Natural killer cell treated with Interleukin-12 subunit alpha and Interleukin-12 subunit beta and Interleukin-15 and Interleukin-18, amount 100 ng/mL, for 72 hours (primary cell): ENCODE data around the gene C1QA. TPM values are rescaled to one million over a fixed set of nuclear protein-coding genes. Genes with fewer than 3 reads are reported as not detected.
"Not testable (repeated sequence)": the region's sequence is repeated elsewhere in the genome, so short reads cannot be mapped to it uniquely, and the experiment has no call there.

ENCODE experiments used
- ATAC-seq, 2 donors: fragments of 150-1000 bp; cut with Tn5 transposase in 1 of 2; sonication (Bioruptor Pico), chemical (Tn5 transposase) in 1 of 2; 2 replicates each; pipeline ENCODE4 v1.10.0; 2021
- DNase-seq: peaks from one replicate; pipeline ENCODE4 v3.0.0; 2022; ENCODE audit warnings: low spot score
- H3K27ac Mint-ChIP-seq, 2 donors: 1 replicate in 1 of 2; 2 replicates in 1 of 2; pipeline ENCODE4 v1.8.0; 2022; ENCODE audit warnings: mixed read lengths in 2 of 2, mild to moderate bottlenecking in 1 of 2, moderate library complexity in 1 of 2
- H3K27me3 Mint-ChIP-seq, 2 donors: 1 replicate in 1 of 2; 2 replicates in 1 of 2; pipeline ENCODE4 v1.8.0; 2022; ENCODE audit warnings: mixed read lengths in 2 of 2
- H3K36me3 Mint-ChIP-seq: one replicate; pipeline ENCODE4 v1.8.0; 2022; ENCODE audit warnings: mixed read lengths
- H3K4me1 Mint-ChIP-seq, 2 donors: 1 replicate in 1 of 2; 2 replicates in 1 of 2; pipeline ENCODE4 v1.8.0; 2022; ENCODE audit warnings: low read depth in 2 of 2, mixed read lengths in 2 of 2, mild to moderate bottlenecking in 1 of 2
- H3K4me3 Mint-ChIP-seq: one replicate; pipeline ENCODE4 v1.8.0; 2022; ENCODE audit warnings: mixed read lengths
- H3K9me3 Mint-ChIP-seq: 2 replicates; pipeline ENCODE4 v1.8.0; 2022; ENCODE audit warnings: mixed read lengths
- total RNA-seq, 2 donors: library from RNA; stranded (reverse); gene quantifications; one replicate each; pipeline ENCODE4 v1.2.3, GENCODE V29; 2022

C1QA gene
- total RNA-seq, 2 donors from 2014 or later: not detected

DNA sequence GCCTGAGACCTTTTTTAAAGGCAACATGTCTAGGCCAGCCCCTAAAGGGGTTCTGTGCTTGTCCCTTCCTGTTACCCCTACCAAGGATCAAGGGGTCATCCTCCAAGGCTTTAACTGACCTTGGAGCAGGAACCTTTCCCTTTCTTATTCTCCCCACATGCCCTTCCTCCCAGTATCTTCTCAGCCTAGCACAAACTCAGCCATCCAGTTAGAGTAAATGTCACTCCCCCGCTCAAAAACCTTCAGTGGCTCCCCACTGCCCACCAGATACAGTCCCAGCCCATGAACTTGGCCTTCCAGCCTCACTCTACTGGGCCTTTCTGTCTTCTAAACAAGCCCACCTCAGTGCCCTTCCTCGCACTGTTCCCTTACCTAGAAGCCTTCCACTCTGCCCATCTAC, 25.5 kb downstream of the C1QA start:
- Mint-ChIP-seq H3K9me3 (no peaks in the 10 kb centered on the region), H3K27me3 (peaks cover 12 to 32% of the 10 kb centered on the region in 2 donors), H3K4me1 (no peaks in the 10 kb centered on the region), H3K4me3 (no peak overlapping the region), H3K27ac (no peak overlapping the region), H3K36me3 (no peaks in the 10 kb centered on the region)
- DNase-seq: no peak
- no peak for ATAC-seq

DNA sequence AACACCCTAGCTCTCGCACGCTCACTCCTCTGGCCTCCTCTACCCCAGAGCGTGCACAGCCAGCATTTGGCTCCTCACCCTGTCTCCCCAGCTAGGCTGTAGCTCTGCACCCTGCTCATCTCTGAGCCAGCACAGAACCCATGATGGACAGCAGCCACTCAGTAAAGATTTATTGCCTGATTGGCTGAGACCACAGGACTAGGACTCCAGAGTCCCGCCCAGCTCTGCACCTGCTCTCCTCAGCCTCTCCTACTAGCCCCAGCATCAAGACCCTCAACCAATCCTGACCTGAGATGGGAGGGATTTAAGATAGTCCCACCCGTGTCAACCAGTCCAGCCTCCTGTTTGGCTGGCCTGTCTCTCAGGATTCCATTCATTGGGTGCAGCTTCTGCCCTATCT, 25.9 kb downstream of the C1QA start:
- H3K4me1 Mint-ChIP-seq: no peaks in the 10 kb centered on the region
- no peak overlapping the region for H3K4me3 Mint-ChIP-seq
- no peaks in the 10 kb centered on the region for H3K36me3 Mint-ChIP-seq
- peak; percentile 34 to 46 for ATAC-seq
- peaks cover 11 to 32% of the 10 kb centered on the region in 2 donors for H3K27me3 Mint-ChIP-seq
- DNase-seq: no peak
- H3K9me3 Mint-ChIP-seq: no peaks in the 10 kb centered on the region
- no peak overlapping the region for H3K27ac Mint-ChIP-seq

DNA sequence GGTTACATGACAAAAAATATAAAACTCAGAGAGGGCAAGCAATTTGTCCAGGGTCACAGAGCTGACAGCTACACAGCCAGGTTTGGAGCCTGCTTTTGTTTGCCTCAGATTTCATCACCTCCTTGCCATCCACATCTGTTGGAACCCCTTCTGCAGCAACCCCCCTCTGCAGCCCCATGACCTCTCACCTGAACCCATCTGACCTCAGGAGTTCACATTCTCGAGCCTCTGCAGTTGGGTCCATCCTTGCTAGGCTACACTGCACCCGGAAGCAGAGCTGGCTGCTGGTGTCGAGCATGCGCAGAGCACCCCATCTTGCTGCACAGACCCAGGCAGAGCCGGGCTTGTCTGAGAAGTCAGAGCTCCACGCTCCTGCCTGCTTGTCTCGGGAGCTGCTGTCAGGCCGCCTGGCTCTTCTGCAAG, 26.6 kb downstream of the C1QA start:
- ATAC-seq: peak in 1 of 2 donors; percentile 11
- no peak overlapping the region for H3K4me3 Mint-ChIP-seq

DNA sequence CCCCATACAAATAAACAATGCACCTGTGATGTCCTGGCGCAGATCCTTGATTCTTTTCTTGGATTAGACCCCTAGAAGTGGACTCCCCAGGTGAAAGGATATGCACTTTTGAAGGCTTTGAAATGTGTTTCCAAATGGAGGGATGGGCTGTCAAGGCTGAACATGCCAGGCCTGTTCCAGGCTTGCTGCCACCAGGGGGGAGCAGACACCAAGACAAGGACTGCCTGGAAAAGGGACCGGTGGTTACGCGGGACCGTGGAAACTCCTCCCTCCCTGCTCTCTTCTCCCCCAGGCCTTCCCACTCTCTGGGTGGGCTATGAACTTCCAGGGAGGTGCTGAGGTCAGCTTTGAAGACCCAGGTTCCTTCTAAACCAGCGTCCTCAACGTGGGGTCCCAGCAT, 29.3 kb downstream of the C1QA start:
- Mint-ChIP-seq H3K4me1 (no peaks in the 10 kb centered on the region), H3K9me3 (no peaks in the 10 kb centered on the region), H3K27ac (no peak overlapping the region), H3K4me3 (no peak overlapping the region), H3K27me3 (peaks cover 9 to 42% of the 10 kb centered on the region in 2 donors), H3K36me3 (no peaks in the 10 kb centered on the region)
- DNase-seq: no peak
- no peak for ATAC-seq

More for the DNA sequence above, 26.6 kb downstream of the C1QA start:
- Mint-ChIP-seq H3K27me3 (peaks cover 13 to 39% of the 10 kb centered on the region in 2 donors), H3K36me3 (no peaks in the 10 kb centered on the region), H3K27ac (no peak overlapping the region), H3K4me1 (no peaks in the 10 kb centered on the region), H3K9me3 (no peaks in the 10 kb centered on the region)
- DNase-seq: no peak

DNA sequence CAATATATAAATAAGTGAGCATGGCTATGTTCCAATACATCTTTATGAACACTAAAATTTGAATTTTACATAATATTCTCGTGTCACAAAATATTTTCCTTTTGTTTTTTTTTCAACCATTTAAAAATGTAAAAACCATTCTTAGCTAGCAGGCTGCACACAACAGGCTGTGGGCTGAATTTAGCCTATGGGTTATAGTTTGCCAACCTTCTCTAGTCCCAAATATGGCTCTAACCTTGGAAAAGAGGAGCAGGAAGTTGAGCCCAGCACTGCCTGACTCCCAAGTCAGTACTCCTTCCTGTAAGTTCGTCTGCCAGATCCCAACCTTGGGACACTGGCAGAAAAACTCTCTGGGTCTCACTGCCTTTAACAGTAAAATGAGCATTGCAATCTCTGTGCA, 30.0 kb downstream of the C1QA start:
- peaks cover 9 to 42% of the 10 kb centered on the region in 2 donors for H3K27me3 Mint-ChIP-seq
- no peak overlapping the region for H3K4me3 Mint-ChIP-seq
- H3K27ac Mint-ChIP-seq: no peak overlapping the region
- DNase-seq (no peak), ATAC-seq (no peak)
- no peaks in the 10 kb centered on the region for H3K36me3 Mint-ChIP-seq
- no peaks in the 10 kb centered on the region for H3K9me3 Mint-ChIP-seq
- no peaks in the 10 kb centered on the region for H3K4me1 Mint-ChIP-seq

DNA sequence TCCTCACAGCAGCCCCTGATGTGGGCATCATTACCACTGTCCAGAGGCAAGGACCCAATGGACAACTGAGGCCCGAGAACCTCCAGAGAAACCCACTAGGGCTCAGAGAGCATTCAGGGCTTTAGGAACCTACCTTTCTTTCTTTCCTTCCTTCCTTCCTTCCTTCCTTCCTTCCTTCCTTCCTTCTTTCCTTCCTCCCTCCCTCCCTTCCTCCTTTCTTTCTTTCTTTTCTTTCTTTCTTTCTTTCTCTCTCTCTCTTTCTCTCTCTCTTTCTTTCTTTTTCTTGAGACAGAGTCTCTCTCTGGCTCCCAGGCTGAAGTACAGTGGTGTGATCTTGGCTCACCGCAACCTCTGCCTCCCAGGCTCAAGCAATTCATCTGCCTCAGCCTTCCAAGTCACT, 32.4 kb downstream of the C1QA start:
- H3K36me3 Mint-ChIP-seq, H3K9me3 Mint-ChIP-seq, DNase-seq, H3K27ac Mint-ChIP-seq, H3K4me1 Mint-ChIP-seq, H3K4me3 Mint-ChIP-seq, ATAC-seq: not testable (repeated sequence)
- peaks cover 9 to 41% of the 10 kb centered on the region in 2 donors for H3K27me3 Mint-ChIP-seq

DNA sequence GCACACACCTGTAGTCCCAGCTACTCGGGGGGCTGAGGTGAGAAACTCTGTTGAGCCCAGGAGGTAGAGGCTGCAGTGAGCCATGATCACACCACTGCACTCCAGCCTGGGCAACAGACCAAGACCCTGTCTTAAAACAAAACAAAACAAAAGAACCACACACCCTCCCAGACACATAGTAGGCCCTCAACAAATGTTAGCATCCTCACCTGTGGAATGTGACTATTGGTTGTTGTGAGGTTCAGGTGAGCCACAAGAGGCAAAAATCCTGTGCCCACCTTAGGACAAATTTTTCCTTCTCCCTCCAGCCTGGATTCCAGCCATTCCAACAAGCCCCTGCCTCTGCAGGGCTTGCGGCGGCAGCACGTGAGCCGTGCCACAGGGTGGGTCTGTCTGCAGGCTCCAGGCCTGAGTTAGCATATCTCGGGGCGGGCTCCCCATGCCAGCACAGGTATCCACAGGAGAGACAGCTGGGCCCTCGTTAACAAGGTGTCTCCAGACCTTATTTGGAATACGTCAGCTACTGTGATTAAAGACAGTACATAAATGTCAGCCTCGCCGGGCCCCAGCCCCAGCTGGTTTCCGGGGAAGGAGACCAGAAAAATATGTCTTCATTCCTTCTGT, 34.0 kb downstream of the C1QA start:
- no peak for ATAC-seq
- Mint-ChIP-seq H3K4me1 (no peaks in the 10 kb centered on the region), H3K9me3 (no peaks in the 10 kb centered on the region), H3K27ac (no peak overlapping the region), H3K36me3 (no peaks in the 10 kb centered on the region), H3K27me3 (peaks cover 14 to 40% of the 10 kb centered on the region in 2 donors), H3K4me3 (no peak overlapping the region)
- no peak for DNase-seq

DNA sequence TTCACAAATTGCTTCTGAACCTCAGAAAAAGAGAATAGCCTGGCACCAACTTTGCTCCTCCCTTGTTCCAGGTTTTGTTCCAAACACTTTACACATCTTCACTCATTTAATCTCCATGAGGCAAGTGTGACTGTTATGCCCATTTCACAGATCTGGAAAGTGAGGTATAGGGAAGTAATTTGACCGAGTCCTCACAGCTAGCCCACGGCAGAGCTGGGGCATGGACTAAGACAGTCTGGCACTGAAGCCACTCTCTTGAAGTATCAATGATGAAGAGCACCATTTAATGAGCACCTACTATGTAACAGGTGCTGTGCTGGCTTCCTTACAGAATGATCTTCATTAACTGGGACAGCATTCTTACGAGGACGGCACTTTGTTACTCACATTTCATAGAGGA, 35.6 kb downstream of the C1QA start:
- no peaks in the 10 kb centered on the region for H3K4me1 Mint-ChIP-seq
- ATAC-seq (no peak), DNase-seq (no peak)
- H3K9me3 Mint-ChIP-seq: no peaks in the 10 kb centered on the region
- peaks cover 16 to 44% of the 10 kb centered on the region in 2 donors for H3K27me3 Mint-ChIP-seq
- no peaks in the 10 kb centered on the region for H3K36me3 Mint-ChIP-seq
- no peak overlapping the region for H3K4me3 Mint-ChIP-seq
- H3K27ac Mint-ChIP-seq: no peak overlapping the region

DNA sequence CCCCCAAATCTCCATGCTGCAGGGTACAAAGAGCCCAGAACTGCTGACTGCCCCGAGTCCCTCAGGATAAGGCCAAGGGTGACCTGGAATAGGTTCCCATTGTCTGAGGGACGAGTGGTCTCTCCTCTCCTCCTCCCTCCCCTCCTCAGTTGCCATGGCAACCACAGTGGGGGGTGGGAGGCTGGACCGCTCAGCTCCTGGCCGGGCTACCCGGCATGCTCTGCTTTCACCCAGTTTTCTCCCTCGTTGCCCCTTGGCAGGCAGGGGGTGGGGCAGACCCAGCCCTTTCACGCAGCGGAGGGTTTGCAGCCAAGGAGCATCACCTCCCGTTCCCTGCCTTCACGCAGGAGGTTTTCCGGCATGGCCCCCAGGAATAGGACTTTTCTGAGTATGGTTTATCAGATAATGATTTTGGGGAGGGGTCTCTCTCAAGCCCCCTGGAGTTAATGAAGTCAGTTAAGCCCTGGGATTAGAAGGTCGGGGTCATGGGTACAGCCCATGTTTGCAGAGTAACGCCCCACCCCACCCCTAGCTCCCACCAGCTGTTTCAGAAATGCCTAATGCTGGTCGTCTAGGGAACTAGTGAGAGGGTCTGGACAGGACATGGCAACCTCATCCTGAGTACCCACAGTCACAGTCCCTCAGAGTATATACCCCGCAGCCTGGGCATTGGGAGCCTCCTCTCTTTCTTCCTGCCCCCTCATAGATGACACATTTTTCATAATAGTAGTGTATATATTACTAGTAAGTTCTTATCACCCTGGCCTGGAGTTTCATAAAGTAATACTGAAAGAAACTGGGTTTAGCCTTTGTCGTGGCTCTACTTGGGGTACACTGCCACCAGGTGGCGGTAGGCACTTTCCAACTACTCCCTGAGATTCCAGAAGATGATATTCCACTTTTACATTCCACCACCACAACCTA, 37.3 kb downstream of the C1QA start:
- no peaks in the 10 kb centered on the region for H3K4me1 Mint-ChIP-seq
- DNase-seq (peak; percentile 49), ATAC-seq (peak in 1 of 2 donors; percentile 79)
- H3K36me3 Mint-ChIP-seq: no peaks in the 10 kb centered on the region
- peaks cover 13 to 33% of the 10 kb centered on the region in 2 donors for H3K27me3 Mint-ChIP-seq
- H3K9me3 Mint-ChIP-seq: no peaks in the 10 kb centered on the region
- no peak overlapping the region for H3K4me3 Mint-ChIP-seq
- no peak overlapping the region for H3K27ac Mint-ChIP-seq

DNA sequence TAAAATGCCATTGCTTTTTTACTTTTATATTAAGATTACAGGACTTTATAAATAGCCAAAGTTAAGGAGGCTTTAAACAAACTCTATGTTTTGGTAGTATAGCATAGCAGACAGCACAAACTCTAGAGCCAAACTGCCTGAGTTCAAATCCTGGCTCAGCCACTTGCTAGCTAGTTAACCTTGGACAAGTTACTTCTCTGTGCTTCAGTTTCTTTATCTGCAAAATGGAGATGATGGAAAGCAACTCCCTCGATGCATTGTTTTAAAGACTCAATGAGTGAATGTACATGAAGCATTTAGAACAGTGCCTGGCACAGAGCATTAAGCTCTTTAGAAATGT, 38.0 kb downstream of the C1QA start:
- H3K36me3 Mint-ChIP-seq: no peaks in the 10 kb centered on the region
- no peak overlapping the region for H3K4me3 Mint-ChIP-seq
- DNase-seq: no peak
- no peaks in the 10 kb centered on the region for H3K4me1 Mint-ChIP-seq
- H3K9me3 Mint-ChIP-seq: no peaks in the 10 kb centered on the region
- peaks cover 13 to 26% of the 10 kb centered on the region in 2 donors for H3K27me3 Mint-ChIP-seq
- ATAC-seq: no peak
- no peak overlapping the region for H3K27ac Mint-ChIP-seq

DNA sequence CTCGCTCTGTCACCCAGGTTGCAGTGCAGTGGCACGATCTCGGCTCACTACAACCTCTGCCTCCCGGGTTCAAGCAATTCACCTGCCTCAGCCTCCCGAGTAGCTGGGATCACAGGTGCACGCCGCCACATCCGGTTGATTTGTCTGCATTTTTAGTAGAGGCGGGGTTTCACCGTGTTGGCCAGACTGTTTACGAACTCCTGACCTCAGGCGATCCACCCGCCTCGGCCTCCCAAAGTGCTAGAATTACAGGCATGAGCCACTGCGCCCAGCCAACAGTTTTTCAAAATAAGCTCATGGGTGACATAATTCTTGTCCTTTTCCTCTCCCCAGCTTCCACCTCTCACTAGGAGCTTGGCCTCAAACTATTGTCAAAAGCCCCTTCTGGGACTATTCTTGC, 39.7 kb downstream of the C1QA start:
- H3K4me1 Mint-ChIP-seq, H3K9me3 Mint-ChIP-seq, DNase-seq, H3K36me3 Mint-ChIP-seq, H3K27ac Mint-ChIP-seq, ATAC-seq, H3K4me3 Mint-ChIP-seq: not testable (repeated sequence)
- peaks cover 13 to 20% of the 10 kb centered on the region in 2 donors for H3K27me3 Mint-ChIP-seq

DNA sequence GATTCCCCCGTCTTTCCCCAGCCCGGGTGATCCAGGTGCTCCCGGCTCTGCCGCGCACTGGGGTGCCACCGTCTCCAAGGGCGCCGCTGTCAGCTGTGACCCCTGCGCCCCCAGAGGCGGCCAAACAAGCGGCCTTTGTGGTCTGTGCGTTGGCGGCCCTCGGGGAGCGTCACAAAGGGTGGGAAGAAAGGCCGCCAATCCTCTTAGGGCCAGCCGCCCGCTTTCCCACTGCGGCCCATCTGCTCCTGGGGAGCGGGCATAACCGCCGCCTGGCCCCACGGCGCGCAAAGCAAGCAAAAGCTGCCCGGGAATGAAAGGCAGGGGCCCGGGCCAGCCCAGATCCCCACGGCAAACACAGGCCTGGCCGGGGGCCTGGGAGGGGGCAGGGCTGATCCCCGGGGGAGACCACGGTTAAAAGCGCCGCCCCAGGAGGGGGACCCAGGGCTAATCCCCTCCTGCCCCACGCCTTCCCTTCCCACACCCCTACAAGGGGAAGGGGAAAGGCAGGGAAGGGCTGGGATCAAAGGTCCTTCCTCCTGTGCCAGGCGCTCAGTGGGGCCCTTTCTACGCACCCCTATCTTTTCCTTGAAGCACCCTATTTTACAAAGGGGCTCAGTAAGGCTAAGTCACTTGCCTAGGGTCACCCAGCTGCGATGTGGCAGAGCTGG, 40.6 kb downstream of the C1QA start:
- Mint-ChIP-seq H3K4me1 (no peaks in the 10 kb centered on the region), H3K9me3 (no peaks in the 10 kb centered on the region), H3K4me3 (no peak overlapping the region), H3K27me3 (peaks cover 11 to 20% of the 10 kb centered on the region in 2 donors), H3K27ac (no peak overlapping the region), H3K36me3 (no peaks in the 10 kb centered on the region)
- DNase-seq: no peak
- no peak for ATAC-seq

DNA sequence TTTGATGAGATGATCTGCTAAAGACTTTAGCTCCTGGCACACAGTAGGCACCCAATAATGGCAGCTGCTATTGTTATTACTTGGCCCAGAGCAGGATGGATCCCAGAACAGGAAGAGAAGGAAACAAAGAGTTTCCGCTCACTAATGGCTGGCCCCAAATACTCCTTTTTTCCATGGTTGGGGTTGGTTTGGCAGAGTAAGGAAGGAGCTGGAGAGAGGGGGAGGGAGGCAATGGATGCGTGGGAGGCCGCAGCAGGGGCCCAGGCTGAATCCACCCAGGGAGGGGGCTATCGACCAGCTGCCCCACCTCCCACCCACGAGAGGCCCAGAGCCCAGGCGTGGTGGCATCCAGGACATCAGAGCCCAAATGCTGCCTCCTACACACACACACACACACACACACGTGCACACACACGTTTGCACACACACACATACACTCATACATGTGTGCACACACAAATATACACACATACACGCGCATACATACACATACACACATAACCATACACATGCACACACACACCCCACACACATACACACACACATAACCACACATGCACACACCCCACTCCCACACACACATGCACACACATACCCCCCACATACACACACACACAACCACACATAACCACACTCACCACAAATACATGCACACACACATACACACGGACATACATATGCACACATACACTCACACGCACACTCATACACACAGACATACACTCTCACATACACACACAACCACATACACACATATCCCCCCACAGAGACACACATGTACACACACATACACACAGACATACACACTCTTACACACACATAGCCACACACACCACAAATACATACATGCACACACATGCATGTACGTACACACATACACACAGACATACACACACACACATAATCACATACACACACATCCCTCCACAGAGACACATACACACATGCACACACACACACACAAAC, 41.8 kb downstream of the C1QA start:
- no peak for DNase-seq
- H3K9me3 Mint-ChIP-seq: no peaks in the 10 kb centered on the region
- H3K36me3 Mint-ChIP-seq: no peaks in the 10 kb centered on the region
- no peak overlapping the region for H3K27ac Mint-ChIP-seq
- ATAC-seq: no peak
- peaks cover 8 to 14% of the 10 kb centered on the region in 2 donors for H3K27me3 Mint-ChIP-seq
- no peak overlapping the region for H3K4me3 Mint-ChIP-seq
- no peaks in the 10 kb centered on the region for H3K4me1 Mint-ChIP-seq
